Umbilical cord (tissue), 2 donors: ENCODE data around the gene RASEF. TPM values are rescaled to one million over a fixed set of nuclear protein-coding genes. Genes with fewer than 3 reads are reported as not detected.
A peak's percentile ranks its signal among the peaks of the same experiment; 100 is the strongest.
"Not testable (repeated sequence)": the region's sequence is repeated elsewhere in the genome, so short reads cannot be mapped to it uniquely, and the experiment has no call there.

Experiments
- DNase-seq: peaks from one replicate; pipeline ENCODE4 v3.0.0-alpha.2; 2015; ENCODE audit warnings: low spot score
- total RNA-seq: library from RNA; depleted of rRNA; stranded (reverse); fragments of >200 nt; gene quantifications from one replicate; pipeline ENCODE4 v1.2.3, GENCODE V29; 2014; ENCODE audit warnings: low replicate concordance; ENCODE audit not compliant: insufficient read depth

The RASEF gene
- 5.5 TPM for total RNA-seq

DNA sequence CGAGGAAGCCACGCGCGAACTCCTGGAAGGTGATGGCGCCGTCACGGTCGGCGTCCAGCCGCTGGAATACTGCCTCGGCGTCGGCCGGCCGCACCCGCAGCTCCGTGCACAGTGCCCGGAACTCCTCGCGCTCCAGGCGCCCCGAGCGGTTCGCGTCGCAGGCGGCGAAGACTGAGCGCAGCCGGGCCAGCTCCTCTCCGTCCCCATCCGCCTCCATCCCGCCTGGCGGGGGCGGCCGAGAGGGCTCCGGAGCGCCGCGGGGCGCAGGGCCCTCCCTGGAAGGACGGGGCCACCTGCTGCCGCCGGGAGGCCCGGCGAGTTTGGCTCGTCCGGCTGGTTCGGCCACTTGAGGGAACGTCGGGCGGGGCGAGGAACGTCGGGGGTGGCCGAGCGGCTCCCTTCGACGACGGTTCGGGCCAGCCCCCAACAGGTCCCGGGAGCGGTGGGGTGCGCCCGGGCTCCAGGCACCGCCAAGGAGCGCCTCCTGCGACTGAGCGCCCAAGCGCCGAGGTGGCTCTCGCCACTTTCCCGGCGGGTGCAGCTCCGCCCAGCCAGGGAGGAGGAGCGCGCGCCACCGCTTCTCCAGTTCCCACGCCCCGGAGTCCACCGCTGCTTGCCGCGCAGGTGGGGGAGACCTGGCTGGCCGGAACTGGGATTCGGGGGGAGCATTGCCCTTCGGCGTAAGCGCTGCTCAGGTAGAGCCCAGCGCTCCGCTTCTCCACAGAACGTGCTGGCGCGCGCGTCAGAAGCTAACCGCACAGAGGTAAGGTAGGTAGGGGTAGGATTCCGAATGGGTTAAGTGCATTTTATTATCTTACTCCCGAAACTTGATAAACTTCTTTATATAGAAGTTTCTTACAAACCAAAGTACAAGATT is at the start of gene RASEF:
TSS of gene RASEF (minus strand) at position 492 of the 877 bp plus-strand sequence. CDS start at position 217, 275 bp downstream.
- DNase-seq, result peak; percentile 25

GRCh38 chr9:83111169-83111568 is 48.2 kb upstream of the RASEF start:
- DNase-seq, result no peak

DNA sequence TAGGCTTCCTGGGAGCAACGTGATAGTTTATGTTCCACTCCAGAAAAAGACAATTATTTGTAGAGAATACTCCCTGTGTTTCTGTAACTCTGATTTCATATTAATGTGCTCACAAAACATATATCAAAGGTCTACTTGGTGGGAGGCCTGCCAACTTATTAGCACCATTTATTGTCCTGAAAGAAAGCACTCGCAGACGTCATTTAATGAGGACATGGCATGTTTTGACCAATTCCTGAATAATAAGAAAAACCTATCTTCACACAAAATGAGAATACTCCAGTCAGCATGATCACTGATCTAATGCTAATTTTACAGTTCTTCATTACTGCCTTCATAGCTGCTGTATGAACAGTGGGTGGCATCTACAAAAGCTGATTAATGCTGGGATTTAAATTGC is 46.4 kb upstream of the RASEF start:
- no peak for DNase-seq

DNA sequence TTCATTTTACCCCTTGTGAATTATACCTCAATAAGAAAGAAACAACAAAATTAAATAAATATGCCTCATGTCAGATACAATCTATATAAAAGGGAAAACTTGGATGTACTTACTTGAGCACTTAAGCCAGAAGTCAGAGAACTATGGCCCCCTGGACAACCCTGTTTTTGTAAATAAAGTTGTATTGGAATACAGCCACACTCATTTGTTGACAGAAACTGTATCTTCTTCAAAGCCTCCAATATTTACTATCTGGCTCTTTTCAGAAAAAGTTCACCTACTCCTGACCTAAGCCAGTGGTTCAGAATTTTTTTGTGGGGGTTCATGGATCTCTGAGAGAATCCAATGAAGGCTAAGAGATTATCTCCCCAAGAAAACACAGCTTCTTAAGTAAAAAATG is 45.3 kb upstream of the RASEF start:
- no peak for DNase-seq

GRCh38 chr9:83106772-83107171 is 43.8 kb upstream of the RASEF start:
- DNase-seq, result no peak

DNA sequence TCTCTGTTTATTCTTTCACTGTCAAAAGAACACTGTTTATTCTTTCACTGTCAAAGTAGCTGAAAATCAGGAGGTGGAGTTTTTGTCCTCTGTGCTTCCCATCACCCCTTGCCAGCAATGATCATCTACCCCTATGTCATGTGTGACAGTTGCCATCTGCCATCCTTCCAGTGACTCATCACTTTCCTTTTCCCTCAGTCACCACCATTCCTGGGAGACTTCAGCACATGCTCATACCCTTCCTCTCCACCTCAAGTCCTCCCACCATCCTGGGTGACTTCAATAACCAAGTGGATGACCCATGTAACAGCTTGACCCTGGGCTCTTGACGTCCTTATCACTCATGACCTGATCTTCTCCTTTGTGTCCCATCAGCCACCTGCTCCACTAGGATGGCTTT is 43.3 kb upstream of the RASEF start:
- DNase-seq, result no peak

GRCh38 chr9:83097633-83098032 is 34.7 kb upstream of the RASEF start:
- DNase-seq, result no peak

- DNase-seq, result not testable (repeated sequence)
Measured at GRCh38 chr9:83093311-83093710, 30.4 kb upstream of the RASEF start.

DNA sequence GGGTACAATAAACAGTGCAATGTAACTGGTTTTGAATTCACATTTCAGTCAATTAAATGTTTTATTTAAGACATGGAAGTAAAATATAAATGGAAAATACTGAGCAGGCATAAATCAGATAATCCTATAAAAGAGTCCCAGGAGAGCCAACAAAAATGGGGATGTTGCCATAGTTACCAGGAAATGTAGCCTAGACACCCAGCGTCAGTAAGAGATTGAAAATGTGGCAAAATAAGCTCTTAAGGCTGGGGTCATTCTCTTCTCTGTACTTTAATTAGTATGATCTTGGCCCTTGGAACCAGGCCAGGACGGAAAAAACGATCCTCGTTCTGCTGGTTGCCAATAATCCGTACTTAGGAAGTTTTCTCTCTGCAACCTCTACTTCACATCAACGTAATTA is 18.9 kb upstream of the RASEF start:
- DNase-seq, result no peak

GRCh38 chr9:83081010-83081409 is 18.1 kb upstream of the RASEF start:
- DNase-seq, result no peak

DNA sequence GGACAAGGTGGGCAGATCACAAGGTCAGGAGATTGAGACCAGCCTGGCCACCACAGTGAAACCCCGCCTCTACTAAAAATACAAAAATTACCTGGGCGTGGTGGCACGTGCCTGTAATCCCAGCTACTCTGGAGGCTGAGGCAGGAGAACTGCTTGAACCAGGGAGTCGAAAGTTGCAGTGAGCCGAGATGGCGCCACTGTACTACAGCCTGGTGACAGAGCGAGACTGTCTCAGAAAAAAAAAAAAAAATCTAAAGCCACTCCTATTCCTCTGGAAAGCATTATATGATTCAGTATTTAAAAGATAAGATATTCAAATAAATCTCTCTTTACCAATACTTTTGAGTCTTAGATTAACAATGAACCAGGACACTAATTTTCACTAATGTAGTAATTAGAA is 13.0 kb upstream of the RASEF start:
- DNase-seq, result not testable (repeated sequence)

DNA sequence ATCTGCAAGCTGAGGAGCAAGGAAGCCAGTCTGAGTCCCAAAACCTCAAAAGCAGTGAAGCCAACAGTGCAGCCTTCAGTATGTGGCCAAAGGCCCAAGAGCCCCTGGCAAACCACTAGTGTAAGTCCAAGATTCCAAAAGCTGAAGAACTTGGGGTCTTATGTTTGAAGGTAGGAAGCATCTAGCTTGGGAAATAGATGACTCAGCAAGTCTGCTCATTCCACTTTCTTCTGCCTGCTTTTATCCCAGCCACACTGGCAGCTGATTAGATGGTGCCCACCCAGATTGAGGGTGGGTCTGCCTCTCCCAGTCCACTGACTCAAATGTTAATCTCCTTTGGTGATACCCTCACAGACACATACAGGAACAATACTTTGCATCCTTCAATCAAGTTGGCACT is 9.6 kb upstream of the RASEF start:
- not testable (repeated sequence) for DNase-seq

- no peak for DNase-seq
Measured at GRCh38 chr9:83071626-83072025, 8.7 kb upstream of the RASEF start.

- no peak for DNase-seq
Measured at GRCh38 chr9:83070261-83070660, 7.3 kb upstream of the RASEF start.

GRCh38 chr9:83069651-83070050 is 6.7 kb upstream of the RASEF start:
- no peak for DNase-seq

DNA sequence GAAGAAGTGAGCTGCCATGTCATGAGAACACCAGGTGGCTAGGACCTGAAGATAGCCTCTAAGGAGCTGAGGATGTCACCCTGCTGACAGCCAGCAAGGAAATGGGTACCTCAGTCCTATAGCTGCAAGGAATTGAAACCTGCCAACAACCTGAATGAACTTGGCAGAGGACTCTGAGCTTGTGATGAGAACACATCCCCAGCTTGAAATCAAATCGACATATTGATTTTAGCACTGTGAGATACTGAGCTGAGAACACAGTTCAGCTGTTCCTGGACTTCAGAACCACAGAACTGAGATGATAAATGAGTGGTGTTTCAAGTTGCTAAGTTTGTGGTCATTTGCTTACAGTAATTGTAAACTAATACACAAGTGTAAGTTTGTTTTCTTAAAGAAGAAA is 5.5 kb upstream of the RASEF start:
- no peak for DNase-seq

DNA sequence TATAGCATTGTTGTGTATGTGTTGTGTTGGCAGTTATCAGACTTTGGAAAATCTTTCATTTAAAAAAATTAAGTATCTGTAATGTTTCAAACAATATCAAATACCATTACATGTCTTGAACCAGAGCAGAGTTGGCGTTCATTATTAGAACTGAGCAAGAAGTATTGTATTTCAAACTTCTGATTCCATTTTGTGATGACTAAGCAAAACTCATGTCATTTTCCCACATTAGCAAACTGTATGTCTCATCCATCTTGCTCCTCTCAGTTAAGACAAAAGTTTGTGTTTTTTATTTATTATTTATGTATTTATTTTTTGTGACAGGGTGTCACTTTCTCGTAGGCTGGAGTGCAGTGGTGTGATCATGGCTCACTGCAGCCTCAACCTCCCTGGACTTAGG is 4.6 kb upstream of the RASEF start:
- DNase-seq, result no peak

GRCh38 chr9:83066771-83067170 is 3.8 kb upstream of the RASEF start:
- DNase-seq, result no peak

DNA sequence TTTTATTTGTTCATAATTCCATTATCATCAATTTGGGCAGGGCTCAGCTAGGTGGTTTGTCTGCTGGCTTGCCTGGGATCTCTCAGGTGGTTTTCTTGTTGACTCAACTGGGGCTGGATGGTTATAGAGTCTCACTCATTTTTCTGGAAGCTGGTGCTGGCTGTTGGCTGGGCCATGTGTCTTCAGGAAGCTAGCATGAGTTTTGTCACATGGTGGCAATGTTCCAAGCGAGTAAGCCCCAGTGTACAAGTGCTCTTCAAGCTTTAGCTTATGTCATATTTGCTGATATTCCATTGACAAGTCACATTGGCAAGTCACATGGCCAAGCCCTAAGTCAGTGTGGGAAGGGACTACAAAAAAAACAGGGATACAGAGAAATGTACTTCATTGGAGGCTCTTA is 2.3 kb upstream of the RASEF start:
- DNase-seq, result no peak

GRCh38 chr9:83061990-83062650 is 822 bp downstream of the RASEF start:
- DNase-seq, result peak; percentile 38

DNA sequence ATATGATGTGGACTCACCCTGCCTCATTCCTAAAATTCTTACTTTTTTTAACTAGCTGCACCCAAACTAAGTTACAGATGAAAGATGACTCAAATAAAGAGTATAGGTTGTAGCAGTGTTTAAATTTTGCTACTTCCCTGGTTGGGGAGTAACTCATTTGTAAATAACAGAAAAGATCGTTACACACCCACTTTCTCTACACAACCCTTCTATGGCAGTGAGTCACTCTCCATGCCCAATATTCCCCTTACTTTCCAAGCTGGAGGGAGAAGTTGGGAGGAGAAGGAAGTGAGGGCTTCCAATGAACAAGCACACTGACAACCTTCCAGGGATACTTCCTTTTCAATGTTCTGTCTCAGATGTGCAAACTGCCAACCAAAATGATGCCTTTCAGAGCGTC is 1.9 kb downstream of the RASEF start:
- DNase-seq, result no peak

DNA sequence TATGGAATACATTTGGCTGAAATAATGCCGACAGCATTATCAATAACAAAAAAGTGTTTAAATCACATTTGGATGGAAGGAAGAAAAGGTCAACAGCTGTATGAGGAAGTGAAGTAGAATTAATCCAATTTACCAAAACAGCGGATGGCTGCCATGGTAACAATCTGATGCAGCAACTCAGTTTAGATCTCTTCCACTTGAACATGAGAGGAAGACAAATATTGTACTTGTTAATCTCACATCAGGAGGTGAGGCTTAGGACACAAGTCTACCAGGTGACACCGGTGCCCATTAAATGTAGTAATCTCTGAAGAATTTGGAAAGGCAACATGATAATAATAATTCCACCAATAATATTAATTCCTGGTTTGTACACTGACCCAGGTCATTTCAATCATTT is 2.4 kb downstream of the RASEF start:
- peak; percentile 15 for DNase-seq

DNA sequence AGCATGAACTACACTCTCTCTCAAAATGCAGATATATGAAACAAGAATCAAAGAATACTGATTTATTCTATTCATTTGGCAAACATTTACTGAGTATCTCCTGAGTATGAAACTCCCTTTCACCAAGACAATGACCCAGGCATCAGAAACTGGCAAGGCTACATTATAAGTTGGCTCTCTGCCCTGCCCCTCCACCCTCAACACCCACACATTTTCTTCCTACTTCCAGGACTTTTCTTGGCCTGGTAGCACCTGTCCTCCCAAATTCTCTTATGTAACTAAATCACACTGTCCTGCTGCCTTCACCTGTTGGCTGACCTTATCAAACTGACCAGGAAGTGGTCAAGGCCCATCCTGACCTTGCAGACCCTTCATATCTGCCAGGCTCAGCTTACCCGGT is 3.5 kb downstream of the RASEF start:
- no peak for DNase-seq
